ENCODE measurements around the gene IGSF22.

IGSF22 gene

GRCh38 chr11:18756889-18757288, 30.9 kb upstream of the IGSF22 start:
- TF ChIP-seq POLR2AphosphoS5 (IDR thresholded peaks at IDR 0.05; ENCODE audit: low read depth, low read length) (no peak), REST (IDR thresholded peaks at IDR 0.05; ENCODE audit: insufficient read depth in 1 of 2, low read depth in 2 of 2, low read length in 2 of 2) (no peak)

GRCh38 chr11:18754308-18754707, 28.3 kb upstream of the IGSF22 start:
- no peak for TF ChIP-seq TAF1 (IDR thresholded peaks at IDR 0.05; ENCODE audit: borderline replicate concordance, insufficient read depth, low read length)
- TF ChIP-seq FOXP2 (optimal IDR thresholded peaks at IDR 0.05; ENCODE audit: borderline replicate concordance, extremely low read depth, extremely low read length, insufficient read depth): no peak
- no peak for TF ChIP-seq SIN3A (IDR thresholded peaks at IDR 0.05; ENCODE audit: borderline replicate concordance, insufficient read depth, low read length)

GRCh38 chr11:18752502-18752901, 26.5 kb upstream of the IGSF22 start:
- no peak for TF ChIP-seq REST (IDR thresholded peaks at IDR 0.05; ENCODE audit: insufficient read depth in 1 of 2, low read depth in 2 of 2, low read length in 2 of 2)
- TF ChIP-seq FOXP2 (optimal IDR thresholded peaks at IDR 0.05; ENCODE audit: borderline replicate concordance, extremely low read depth, extremely low read length, insufficient read depth): no peak
- no peak for TF ChIP-seq POLR2AphosphoS5 (IDR thresholded peaks at IDR 0.05; ENCODE audit: low read depth, low read length)
- TF ChIP-seq TAF1 (IDR thresholded peaks at IDR 0.05; ENCODE audit: borderline replicate concordance, insufficient read depth, low read length): no peak
- TF ChIP-seq SIN3A (IDR thresholded peaks at IDR 0.05; ENCODE audit: borderline replicate concordance, insufficient read depth, low read length): no peak

- TF ChIP-seq POLR2AphosphoS5 (IDR thresholded peaks at IDR 0.05; ENCODE audit: low read depth, low read length): no peak
- TF ChIP-seq REST (IDR thresholded peaks at IDR 0.05; ENCODE audit: insufficient read depth in 1 of 2, low read depth in 2 of 2, low read length in 2 of 2): no peak
- no peak for TF ChIP-seq FOXP2 (optimal IDR thresholded peaks at IDR 0.05; ENCODE audit: borderline replicate concordance, extremely low read depth, extremely low read length, insufficient read depth)
- no peak for TF ChIP-seq SIN3A (IDR thresholded peaks at IDR 0.05; ENCODE audit: borderline replicate concordance, insufficient read depth, low read length)
- TF ChIP-seq TAF1 (IDR thresholded peaks at IDR 0.05; ENCODE audit: borderline replicate concordance, insufficient read depth, low read length): no peak
Observed at GRCh38 chr11:18750944-18751343, 25.0 kb upstream of the IGSF22 start.

GRCh38 chr11:18749681-18750319, 23.8 kb upstream of the IGSF22 start:
- TF ChIP-seq POLR2AphosphoS5 (IDR thresholded peaks at IDR 0.05; ENCODE audit: low read depth, low read length) (peak; percentile 75; the same call in 1 of the 2 replicates), FOXP2 (optimal IDR thresholded peaks at IDR 0.05; ENCODE audit: borderline replicate concordance, extremely low read depth, extremely low read length, insufficient read depth) (peak; percentile 97), TAF1 (IDR thresholded peaks at IDR 0.05; ENCODE audit: borderline replicate concordance, insufficient read depth, low read length) (peak; percentile 77; the same call in 1 of the 2 replicates), REST (IDR thresholded peaks at IDR 0.05; ENCODE audit: insufficient read depth in 1 of 2, low read depth in 2 of 2, low read length in 2 of 2) (no peak; a peak in 1 of 4 replicates), SIN3A (IDR thresholded peaks at IDR 0.05; ENCODE audit: borderline replicate concordance, insufficient read depth, low read length) (peak; percentile 42; the same call in 1 of the 2 replicates)
